Occipital lobe (tissue), 2 donors: ENCODE data around the gene HOPX. TPM values are rescaled to one million over a fixed set of nuclear protein-coding genes. Genes with fewer than 3 reads are reported as not detected.
"Not testable (repeated sequence)": the region's sequence is repeated elsewhere in the genome, so short reads cannot be mapped to it uniquely, and the experiment has no call there.

Source experiments
- DNase-seq: peaks from one replicate; lab custom pipeline; 2025; lab: John Stamatoyannopoulos, UW
- total RNA-seq: library from RNA; depleted of rRNA; stranded (reverse); fragments of >200 nt; gene quantifications from one replicate; pipeline ENCODE4 v1.2.3, GENCODE V29; 2014

HOPX gene
- total RNA-seq, 1 donor from 2014 or later = 79.2 TPM

DNA sequence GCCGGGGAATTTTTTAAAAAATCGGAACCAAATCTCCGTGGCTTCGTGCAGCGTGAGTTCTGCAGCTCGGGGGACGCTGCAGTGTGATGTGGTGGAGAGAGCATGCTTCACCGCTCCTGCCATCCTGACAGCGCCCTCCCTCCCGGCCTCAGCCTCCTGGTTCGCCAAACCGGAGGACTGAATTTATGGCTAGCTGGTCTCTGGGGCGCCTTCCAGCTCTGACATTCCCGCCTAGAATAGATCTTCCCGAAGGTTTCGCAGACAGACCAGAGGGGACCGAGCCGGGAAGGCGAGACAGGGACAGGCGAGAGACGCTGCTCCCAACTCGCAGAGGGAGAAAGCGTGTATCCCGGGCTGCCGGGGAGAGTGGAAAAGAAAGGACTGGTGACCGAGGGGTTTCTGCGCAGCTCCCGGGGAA lies 25.9 kb downstream of the HOPX start:
- peak; percentile 53 for DNase-seq

DNA sequence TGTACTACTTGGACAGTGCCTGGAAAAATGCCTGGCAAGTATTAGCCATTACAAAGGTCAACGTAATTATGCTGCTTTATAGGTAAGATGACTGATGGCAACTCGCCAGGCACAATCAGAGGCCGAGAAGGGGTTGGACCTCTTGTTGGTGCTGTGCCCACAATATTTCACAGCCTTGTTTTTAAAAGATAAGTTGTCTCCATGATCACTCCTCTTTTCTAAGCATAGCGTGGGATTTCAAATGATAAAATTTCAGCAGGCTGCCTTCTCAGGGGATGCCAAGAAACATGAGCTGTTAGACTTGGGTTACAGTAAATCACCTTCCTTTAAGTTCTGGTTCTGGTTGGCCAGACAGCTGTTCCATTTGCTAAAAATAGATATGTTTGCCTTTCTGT lies 26.9 kb downstream of the HOPX start:
- DNase-seq = no peak

- DNase-seq = no peak
Observed at GRCh38 chr4:56653461-56654237, 27.4 kb downstream of the HOPX start.

DNA sequence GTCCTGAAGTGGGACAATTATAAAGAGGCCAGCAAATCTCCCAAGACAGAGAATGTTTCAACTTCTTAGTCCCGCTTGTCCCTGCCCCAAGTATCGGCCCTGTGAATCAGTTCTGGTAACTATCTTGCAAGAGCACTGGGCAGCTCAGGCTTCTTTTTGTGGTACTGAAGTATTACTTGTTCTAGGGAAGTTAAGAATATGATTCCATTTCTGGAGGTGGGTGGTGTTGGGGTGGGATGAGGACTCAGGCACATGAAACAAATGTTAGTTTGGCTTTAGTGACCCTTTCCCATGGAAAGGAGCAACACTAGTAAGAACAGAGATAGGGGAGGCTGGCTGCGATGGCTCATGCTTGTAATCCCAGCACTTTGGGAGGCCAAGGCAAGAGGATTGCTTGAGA lies 28.9 kb downstream of the HOPX start:
- DNase-seq = no peak

DNA sequence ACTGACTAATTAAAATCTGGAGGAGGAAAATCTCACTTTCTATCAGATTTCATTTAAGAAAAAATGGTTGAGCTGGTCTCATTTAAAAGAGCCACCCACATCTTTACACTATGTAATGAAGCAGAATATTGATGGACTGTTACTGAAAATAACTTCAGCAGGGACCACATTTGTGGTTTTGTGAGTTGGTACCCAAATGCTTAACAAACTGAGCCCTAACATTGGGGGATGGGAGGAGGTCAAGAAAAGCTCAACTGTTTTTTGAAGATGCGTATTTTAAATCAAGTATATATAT lies 30.1 kb downstream of the HOPX start:
- DNase-seq = no peak

DNA sequence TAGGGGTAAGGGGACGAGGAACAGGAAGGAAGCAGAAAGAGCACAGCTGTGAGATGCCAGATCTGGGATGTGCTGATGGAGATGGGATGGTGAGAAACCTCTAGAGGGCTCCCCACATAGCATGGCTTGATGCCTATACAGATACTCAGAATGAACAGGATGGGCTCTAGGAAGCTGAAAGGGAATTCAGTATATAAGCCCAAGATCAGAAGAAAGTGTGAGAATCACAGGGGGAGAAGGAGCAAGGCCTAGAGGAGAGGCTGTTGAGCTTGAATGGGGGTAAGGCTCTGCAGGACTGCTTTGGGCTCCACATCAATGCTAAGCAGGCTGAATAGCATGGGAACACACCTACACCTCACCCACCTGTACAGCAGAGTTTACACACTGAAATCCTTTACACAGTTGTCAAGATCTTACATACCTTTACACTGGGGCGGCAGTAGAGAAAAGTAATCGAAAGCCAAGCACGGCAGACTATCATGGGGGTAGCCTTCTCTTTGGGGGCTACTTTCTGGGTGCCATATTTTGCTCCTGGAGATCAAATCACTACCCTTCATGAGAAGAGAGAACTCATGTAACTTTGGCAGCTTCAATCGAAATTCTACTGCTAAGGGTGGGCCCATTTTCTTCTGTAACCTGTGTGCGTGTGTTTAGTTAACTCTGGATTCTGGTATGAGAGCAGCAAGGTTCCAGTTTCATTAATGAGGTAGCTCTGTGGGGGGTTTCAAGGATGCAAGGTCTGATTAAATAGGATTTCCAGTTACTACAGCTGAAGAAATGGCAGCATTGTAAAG lies 30.6 kb downstream of the HOPX start:
- no peak for DNase-seq

DNA sequence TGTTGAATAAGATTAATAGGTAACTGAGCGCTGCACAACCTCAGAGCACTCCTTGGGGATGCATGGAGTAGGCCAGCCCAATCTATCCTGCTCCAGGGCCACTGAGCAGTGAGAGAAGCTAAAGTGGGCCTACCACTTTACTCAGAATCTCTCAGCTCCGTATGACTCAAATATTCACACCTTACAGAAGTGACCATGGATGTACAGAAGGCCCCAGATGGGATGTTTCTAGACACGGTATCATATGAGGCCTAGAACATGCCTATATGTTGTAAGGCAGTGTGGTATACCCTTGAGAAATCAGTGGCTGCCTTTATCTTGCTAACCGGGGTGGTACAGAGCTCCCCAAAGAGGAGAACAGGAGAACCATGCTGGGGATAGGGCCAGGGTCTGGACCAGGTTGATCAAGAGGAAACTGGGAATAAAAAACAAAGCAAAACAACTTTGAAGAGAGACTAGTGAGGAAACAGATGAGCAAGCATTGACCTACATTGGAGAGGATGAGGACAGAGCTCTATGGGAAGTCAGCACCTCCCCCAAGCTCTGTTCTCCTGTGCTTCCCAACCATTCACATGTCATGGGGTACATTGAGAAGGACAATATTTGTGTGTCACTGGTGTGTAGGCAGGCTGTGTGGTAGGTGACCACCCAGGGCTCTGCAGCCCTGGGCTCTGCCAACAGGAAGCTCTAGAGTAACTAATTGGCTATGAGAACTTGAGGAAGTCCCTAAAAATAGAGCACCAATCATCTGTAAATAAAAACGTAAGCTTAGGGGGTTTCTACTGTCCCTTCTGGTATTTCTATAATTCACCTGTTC lies 31.4 kb downstream of the HOPX start:
- no peak for DNase-seq

GRCh38 chr4:56648824-56649151 lies 32.3 kb downstream of the HOPX start:
- no peak for DNase-seq

GRCh38 chr4:56648021-56648823 lies 32.9 kb downstream of the HOPX start:
- no peak for DNase-seq

DNA sequence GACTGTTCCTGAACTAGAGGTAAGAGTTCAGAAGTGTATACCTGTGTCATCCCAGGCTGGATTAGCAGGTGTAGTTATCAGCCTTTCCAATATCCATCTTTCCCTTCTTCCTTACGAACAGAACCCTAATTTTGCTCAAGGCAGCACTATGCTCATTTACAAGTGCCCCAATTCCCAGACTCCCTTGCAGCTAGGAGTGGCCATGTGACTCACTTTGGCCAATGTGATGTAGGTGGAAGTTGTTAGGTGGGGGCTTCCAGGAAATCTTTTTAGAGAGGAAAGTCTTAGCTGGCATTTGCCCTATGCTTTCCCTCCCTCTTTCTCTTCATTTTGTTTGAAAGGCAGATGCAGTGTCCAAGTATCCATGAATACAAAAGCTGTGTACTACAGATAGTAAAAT lies 34.8 kb downstream of the HOPX start:
- DNase-seq = no peak

DNA sequence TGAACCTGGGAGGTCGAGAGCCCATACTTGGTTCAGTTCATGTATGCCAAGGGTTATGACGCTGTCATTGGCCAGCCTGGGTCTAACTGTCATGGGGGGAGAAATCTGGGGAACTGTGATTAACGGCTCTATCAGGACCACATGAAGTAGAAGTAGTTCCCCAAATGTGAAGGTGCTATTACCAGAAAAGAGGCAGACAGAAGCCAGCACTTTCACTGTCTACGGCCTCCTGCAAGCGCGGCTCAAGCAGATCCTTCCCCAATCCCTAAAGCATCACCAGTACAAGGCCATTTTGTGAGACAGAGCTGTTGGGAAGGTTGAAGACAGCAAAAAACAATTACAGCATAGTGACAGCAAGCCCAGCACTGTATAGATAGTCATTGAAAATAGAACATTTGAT lies 37.5 kb downstream of the HOPX start:
- no peak for DNase-seq

DNA sequence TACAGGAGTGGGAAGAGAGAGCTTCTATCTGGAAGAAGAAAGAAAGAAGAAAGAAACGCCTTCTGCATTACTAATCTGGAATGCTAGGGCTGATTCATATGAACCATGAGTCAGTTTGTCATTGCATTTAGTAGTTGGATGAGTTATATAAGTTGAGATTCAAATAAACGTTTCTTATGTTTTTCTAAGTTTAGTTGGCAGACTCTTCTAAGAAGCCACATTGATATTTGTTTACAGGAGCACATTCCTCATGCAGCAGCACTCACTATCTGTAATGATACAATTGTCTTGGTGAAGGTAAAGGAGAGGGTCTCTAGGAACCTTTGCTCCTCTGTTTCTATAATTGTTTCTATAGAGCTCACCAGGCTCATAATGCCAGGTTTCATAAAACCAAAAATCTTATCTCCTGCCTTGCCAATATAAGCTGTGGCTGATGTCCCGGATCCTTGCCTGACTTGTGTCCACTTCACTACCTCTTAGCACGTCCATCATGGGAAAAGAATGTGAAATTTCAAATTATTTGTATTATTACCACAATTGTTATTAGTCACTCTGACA lies 39.5 kb downstream of the HOPX start:
- no peak for DNase-seq

DNA sequence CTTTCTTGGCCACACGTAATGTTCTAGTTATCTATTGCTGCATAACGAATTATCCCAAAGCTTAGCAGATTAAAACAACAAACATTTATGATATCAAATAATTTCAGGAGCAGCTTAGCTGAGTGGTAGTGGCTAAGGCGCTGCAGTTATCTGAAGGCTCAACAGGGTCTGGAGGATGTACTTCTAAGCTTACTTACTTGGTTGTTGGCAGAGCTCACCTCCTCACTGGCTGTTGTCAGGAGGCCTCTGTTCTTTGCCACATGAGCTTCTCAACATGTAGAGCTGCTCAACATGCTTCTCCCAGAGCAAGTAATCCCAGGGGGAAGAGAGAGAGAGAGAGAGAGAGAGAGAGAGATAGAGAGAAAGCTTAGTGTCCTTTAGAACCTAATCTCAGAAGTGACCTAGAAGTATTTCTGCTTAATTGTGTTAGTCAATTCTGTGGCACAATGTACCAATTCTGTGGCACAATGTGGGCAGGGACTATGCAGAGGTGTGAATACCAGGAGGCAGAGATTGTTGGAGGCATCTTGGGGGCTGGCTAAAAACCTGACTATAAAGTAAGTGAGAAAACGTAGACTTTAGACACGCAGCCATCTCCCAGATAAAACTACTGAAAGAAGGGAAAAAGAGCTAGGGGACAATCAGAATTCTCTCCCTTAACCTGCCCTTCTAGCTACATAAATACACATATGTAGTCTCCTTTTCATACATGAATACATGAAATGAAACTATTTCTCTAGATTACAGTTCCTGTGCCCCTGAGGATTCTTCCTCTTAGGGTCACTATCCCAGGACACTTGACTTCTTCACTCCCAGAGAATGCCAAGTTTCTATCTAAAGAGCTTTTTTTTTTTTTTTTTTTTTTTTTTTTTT lies 40.2 kb downstream of the HOPX start:
- no peak for DNase-seq

GRCh38 chr4:56637791-56638190 lies 43.3 kb downstream of the HOPX start:
- DNase-seq = no peak

GRCh38 chr4:56637154-56637553 lies 43.9 kb downstream of the HOPX start:
- DNase-seq = no peak

DNA sequence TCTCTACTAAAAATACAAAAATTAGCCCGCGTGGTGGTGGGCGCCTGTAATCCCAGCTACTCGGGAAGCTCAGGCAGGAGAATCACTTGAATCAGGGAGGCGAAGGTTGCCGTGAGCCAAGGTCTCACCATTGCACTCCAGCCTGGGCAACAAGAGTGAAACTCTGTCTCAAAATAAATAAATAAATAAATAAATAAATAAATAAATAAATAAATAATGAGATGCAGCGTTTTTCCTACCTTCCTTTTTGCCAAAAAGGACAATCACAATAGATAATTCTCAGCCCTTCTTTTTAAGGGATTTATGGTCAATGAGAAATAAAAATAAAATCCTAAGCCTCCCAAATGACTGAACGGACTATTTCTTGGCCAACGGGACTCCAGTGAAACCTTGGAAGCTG lies 46.1 kb downstream of the HOPX start:
- DNase-seq = not testable (repeated sequence)

DNA sequence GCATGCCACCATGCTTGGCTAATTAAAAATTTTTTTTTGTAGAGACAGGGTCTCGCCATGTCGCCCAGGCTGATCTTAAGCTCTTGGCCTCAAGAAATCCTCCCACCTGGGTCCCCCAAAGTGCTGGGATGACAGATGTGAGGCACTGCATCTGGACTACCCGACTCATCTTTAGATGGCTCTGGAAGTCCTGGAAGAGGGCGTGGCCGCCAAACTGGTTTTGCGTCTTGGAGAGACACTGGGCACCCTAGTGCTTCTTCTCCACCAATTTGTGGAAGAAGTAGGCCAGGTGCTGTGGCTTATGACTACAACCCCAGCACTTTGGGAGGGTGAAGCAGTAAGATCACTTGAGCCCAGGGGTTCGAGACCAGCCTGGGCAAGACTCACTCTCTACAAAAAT lies 47.6 kb downstream of the HOPX start:
- DNase-seq = no peak

DNA sequence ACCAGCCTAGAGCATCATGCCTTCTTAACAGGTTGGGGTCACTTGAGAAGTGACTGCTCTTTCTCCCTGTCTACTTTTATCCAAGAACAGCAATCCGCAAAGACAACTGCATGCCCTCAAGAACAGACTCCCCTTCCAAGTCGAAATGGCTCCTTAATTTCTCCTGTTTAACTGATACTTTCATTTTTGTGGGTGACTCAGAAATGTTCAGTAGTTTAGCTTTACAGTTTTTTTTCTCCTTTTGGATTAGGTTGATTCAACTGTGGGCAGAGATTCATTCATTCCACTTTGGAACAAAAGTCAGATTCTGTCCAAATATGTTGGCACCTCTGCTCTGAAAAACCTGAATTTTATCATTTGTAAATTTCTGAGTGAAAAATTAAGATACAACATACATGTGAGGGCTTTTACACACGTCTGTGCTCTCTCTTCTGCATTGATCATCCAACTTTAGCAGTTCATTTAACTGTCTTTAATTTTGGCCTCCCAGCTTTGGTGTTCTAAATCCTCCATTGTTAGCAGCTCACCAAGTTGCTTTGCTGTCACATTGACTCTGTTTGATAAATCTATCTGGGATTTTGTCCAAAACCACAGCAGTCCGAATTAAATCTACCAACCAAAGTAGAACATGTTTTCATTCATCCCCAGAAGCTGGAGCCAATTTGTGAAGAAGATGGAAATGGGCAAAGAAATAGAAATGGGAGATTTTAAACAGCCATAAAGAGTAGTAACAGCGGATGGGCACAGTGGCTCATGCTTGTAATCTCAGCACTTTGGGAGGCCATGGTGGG lies 50.0 kb downstream of the HOPX start:
- DNase-seq = no peak

GRCh38 chr4:56628592-56628991 lies 52.5 kb downstream of the HOPX start:
- DNase-seq = no peak

DNA sequence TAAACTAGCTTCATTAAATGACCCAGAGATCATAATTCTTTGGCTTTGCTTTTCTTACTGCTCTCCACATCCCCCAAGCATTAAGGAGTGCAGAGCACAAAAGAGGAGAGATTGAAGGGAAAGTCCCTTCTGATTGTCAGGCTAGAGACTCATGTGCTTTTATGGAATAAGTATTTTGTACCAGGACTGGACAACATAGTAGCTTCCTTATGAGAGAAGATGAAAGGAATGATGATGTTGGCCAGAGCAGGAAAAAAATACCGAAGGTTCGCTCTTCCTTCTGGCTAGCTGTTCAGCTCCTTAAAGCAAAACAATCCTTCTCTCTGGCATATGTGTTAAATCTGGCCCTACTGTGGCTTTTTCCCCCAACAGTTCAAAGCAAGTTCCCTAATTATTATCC lies 53.1 kb downstream of the HOPX start:
- DNase-seq = no peak
